Ectodermal cell (in vitro differentiated cells): ENCODE measurements around the gene PRAMEF15. TPM values are rescaled to one million over a fixed set of nuclear protein-coding genes. Genes with fewer than 3 reads are reported as not detected.
"Not testable (repeated sequence)": the region's sequence is repeated elsewhere in the genome, so short reads cannot be mapped to it uniquely, and the experiment has no call there.

Experiments
- H3K27ac ChIP-seq: 2 replicates; pipeline ENCODE4 v1.7.0; 2013; ENCODE audit warnings: mild to moderate bottlenecking, low read depth, low read length; ENCODE audit not compliant: insufficient read depth, poor library complexity, severe bottlenecking
- H3K27me3 ChIP-seq: 2 replicates; pipeline ENCODE4 v1.7.0; 2013; ENCODE audit warnings: mild to moderate bottlenecking, low read length; ENCODE audit not compliant: insufficient read depth, control insufficient read depth, poor library complexity, severe bottlenecking
- H3K36me3 ChIP-seq: one replicate; pipeline ENCODE4 v1.7.0; 2013; ENCODE audit warnings: low read length; ENCODE audit not compliant: control insufficient read depth, insufficient read depth
- H3K4me1 ChIP-seq: one replicate; pipeline ENCODE4 v1.7.0; 2013; ENCODE audit warnings: low read length; ENCODE audit not compliant: control insufficient read depth, insufficient read depth
- H3K4me3 ChIP-seq: 2 replicates; pipeline ENCODE4 v1.7.0; 2013; ENCODE audit warnings: low read depth, low read length, control low read depth; ENCODE audit not compliant: insufficient read depth
- H3K9me3 ChIP-seq: 2 replicates; pipeline ENCODE4 v1.7.0; 2013; ENCODE audit warnings: mild to moderate bottlenecking, low read length, moderate library complexity; ENCODE audit not compliant: control insufficient read depth
- WGBS, 2 experiments: methylation state at CpG; one replicate each; pipeline ENCODE4 v1.1.7; 2013; ENCODE audit warnings: missing lambda C conversion rate in 2 of 2; 5-methylcytosine and 5-hydroxymethylcytosine counted together
- polyA plus RNA-seq, 4 experiments: library from polyadenylated mRNA; stranded (reverse); fragments of 50-300 nt; gene quantifications; one replicate each; pipeline ENCODE4 v1.2.3, GENCODE V29; 2013

Gene PRAMEF15
- polyA plus RNA-seq (2013, experiment 1 of 4) = not detected
- polyA plus RNA-seq (2013, experiment 2 of 4) = not detected
- not detected for polyA plus RNA-seq (2013, experiment 3 of 4)
- not detected for polyA plus RNA-seq (2013, experiment 4 of 4)

- not testable (repeated sequence) for H3K27ac ChIP-seq, H3K4me1 ChIP-seq, H3K9me3 ChIP-seq, H3K4me3 ChIP-seq, H3K36me3 ChIP-seq, H3K27me3 ChIP-seq
- whole genome bisulfite sequencing, 2 experiments = 20 to 61% methylated on average over 1 to 2 of the region's 4 CpGs
These were observed at the start of gene PRAMEF15 for GRCh38 chr1:13315281-13315680. Gene PRAMEF15 (plus strand): TSS chr1:13315581. CDS start chr1:13318408, 2,827 bp downstream.

DNA sequence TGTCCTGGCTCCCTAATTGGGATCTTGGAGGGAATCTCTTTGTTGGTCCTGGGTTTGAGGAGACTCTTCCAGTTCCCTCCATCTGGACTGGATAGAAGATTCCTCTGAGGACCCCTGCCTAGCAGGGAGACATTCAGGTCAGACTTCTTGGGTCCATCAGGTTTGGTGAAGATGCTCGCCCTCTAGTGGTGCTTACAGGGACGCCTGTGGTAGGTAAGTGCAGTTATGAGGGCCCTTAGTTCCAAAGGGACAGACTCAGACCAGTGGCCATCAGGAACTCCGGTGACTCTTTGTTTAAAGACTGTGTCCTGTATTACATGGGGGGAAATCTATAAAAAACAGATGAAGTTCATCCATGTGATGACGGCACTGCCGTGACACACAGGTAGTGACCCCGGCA is 38.4 kb upstream of the PRAMEF15 start:
- H3K4me1 ChIP-seq, H3K36me3 ChIP-seq, H3K27me3 ChIP-seq, H3K4me3 ChIP-seq, H3K27ac ChIP-seq, H3K9me3 ChIP-seq: not testable (repeated sequence)
- WGBS, 2 experiments = no CpG with 5 or more reads among the region's 6 CpGs

DNA sequence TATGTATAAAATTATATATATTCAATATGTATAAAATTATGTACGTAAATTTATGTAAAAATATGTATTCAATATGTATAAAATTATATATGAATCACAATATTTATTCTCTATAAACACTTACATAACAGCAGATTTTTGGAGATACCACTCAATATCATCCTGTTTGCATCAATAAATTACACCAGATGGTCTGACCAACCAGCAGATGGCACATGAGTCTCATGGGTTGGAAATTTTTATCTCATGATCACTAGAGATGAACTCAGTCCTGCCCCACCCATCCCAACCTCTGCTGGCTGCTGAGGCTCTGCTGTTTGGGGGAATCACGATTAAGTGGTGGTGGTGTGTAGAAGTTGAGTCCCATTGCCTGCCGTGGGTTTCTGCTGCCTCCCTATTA is 35.8 kb upstream of the PRAMEF15 start:
- not testable (repeated sequence) for H3K27me3 ChIP-seq, H3K27ac ChIP-seq, H3K4me3 ChIP-seq, H3K9me3 ChIP-seq, H3K4me1 ChIP-seq, H3K36me3 ChIP-seq
- WGBS, 2 experiments = 75 to 84% methylated on average over 2 of the region's 3 CpGs

GRCh38 chr1:13285037-13285436 is 30.3 kb upstream of the PRAMEF15 start, which contains the start of gene PRAMEF8:
Gene PRAMEF8 (minus strand): TSS chr1:13285137. CDS start chr1:13284091, 1,046 bp downstream.
- not testable (repeated sequence) for H3K4me3 ChIP-seq, H3K4me1 ChIP-seq, H3K27me3 ChIP-seq, H3K27ac ChIP-seq, H3K36me3 ChIP-seq, H3K9me3 ChIP-seq
- WGBS, 2 experiments = no CpG with 5 or more reads among the region's 1 CpG

- not testable (repeated sequence) for H3K4me3 ChIP-seq, H3K27me3 ChIP-seq, H3K27ac ChIP-seq, H3K9me3 ChIP-seq, H3K36me3 ChIP-seq, H3K4me1 ChIP-seq
- WGBS, 2 experiments = no CpG with 5 or more reads among the region's 3 CpGs
These were observed 26.4 kb upstream of the PRAMEF15 start for GRCh38 chr1:13289030-13289429.

- not testable (repeated sequence) for H3K27me3 ChIP-seq, H3K9me3 ChIP-seq, H3K4me3 ChIP-seq, H3K27ac ChIP-seq, H3K4me1 ChIP-seq, H3K36me3 ChIP-seq
- WGBS, 2 experiments = no CpG with 5 or more reads among the region's 5 CpGs
These were observed 18.0 kb upstream of the PRAMEF15 start for GRCh38 chr1:13297216-13297931.

GRCh38 chr1:13298699-13299098 is 16.7 kb upstream of the PRAMEF15 start:
- H3K4me3 ChIP-seq = not testable (repeated sequence)

DNA sequence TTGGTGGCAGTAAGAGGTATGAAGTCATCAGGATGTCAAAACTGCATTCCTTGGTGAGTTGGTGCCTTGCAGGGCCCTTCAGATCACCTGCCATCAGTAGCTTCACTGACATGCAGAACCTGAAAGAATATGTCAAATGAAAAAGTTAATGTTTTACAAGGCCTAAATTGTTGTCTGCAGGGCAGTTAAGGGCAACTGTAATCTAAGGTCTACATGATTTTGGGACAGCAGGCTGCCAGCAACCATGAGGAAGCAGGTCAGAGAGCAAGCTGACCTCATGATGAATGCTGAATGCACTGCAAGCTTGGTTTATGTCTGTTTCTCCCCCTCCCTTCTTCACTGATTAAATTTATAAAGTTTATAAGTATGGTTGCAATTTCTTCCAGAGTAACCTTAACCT is 13.2 kb upstream of the PRAMEF15 start:
- H3K4me3 ChIP-seq, H3K27me3 ChIP-seq, H3K9me3 ChIP-seq, H3K36me3 ChIP-seq, H3K27ac ChIP-seq, H3K4me1 ChIP-seq: not testable (repeated sequence)

More at GRCh38 chr1:13298699-13299098, 16.7 kb upstream of the PRAMEF15 start:
- not testable (repeated sequence) for H3K36me3 ChIP-seq, H3K9me3 ChIP-seq, H3K27ac ChIP-seq, H3K4me1 ChIP-seq, H3K27me3 ChIP-seq
- 90 to 100% methylated on average over 2 of the region's 27 CpGs for WGBS, 2 experiments

GRCh38 chr1:13303239-13303638 is 12.1 kb upstream of the PRAMEF15 start, which contains the start of gene PRAMEF33:
Gene PRAMEF33 (plus strand): TSS chr1:13303539. CDS start chr1:13305955, 2,416 bp downstream.
- not testable (repeated sequence) for H3K27me3 ChIP-seq, H3K4me3 ChIP-seq, H3K9me3 ChIP-seq, H3K27ac ChIP-seq, H3K36me3 ChIP-seq, H3K4me1 ChIP-seq
- WGBS, 2 experiments = no CpG with 5 or more reads among the region's 1 CpG

DNA sequence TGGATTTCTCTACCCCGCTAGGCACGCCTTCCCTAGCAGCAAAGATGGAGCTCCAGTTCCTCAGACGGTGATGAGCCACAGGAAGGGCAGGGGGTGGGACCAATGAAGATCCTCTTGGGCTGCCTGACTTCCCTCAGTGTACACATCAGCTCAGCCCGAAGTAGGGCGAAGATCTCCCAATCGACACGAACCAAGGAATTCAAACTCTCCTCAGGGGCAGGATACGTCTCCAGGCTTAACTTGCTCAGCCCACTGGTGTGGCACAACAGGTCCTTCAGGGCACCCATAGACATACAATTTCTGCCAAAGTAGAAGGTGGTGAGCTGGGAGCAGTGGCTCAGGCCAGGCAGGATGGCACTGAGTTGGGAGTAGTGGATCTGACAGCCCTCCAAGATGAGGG is 27.1 kb downstream of the PRAMEF15 start:
- H3K4me3 ChIP-seq, H3K36me3 ChIP-seq, H3K27ac ChIP-seq, H3K27me3 ChIP-seq, H3K9me3 ChIP-seq, H3K4me1 ChIP-seq: not testable (repeated sequence)
- WGBS, 2 experiments = 77 to 83% methylated on average over 7 to 8 of the region's 8 CpGs

DNA sequence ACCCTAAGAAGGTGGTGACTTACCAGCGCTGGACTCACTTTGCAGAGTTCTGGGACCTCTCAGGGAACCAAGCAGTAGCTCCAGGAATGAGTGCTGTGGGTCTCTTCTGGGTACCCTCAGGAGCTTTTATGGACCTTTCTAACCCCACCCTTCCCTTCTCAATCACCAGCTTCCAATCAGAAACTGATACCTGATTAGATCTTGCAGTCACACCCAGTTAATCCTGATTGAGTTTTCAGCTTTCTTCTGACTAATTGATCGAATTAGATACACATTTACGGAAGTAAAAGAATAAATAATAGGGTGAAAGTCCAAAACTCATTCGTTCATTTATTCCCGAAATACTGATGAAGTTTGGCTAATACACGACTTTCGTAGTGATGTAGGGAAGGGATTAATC is 31.7 kb downstream of the PRAMEF15 start, which contains the start of gene PRAMEF14:
PRAMEF14 (minus strand) TSS at position 101 of the 400 bp plus-strand sequence. CDS start 1,820 bp downstream, outside the sequence.
- H3K4me3 ChIP-seq, H3K27ac ChIP-seq, H3K27me3 ChIP-seq, H3K36me3 ChIP-seq, H3K9me3 ChIP-seq, H3K4me1 ChIP-seq: not testable (repeated sequence)
- 57 to 89% methylated on average over 3 to 6 of the region's 7 CpGs for WGBS, 2 experiments
